ENCODE measurements around the gene RELL1.

GRCh38 chr4:37623940-37624339, 62.2 kb downstream of the RELL1 start:
- no peak for TF ChIP-seq EZH2 (IDR thresholded peaks at IDR 0.05; ENCODE audit: borderline replicate concordance, insufficient read depth, low read length, poor library complexity, severe bottlenecking)
- no peak for TF ChIP-seq CTCF (IDR thresholded peaks at IDR 0.05; ENCODE audit: poor library complexity, severe bottlenecking)
- TF ChIP-seq POLR2AphosphoS5 (IDR thresholded peaks at IDR 0.05), result no peak
- TF ChIP-seq REST (IDR thresholded peaks at IDR 0.05; ENCODE audit: borderline replicate concordance), result no peak
- TF ChIP-seq TAF1 (IDR thresholded peaks at IDR 0.05; ENCODE audit: low read depth), result no peak
- TF ChIP-seq RAD21 (conservative IDR thresholded peaks at IDR 0.05), result no peak
- TF ChIP-seq EP300 (conservative IDR thresholded peaks at IDR 0.05; ENCODE audit: poor library complexity, severe bottlenecking), result no peak

Measured in neural cell (in vitro differentiated cells).